Urothelium cell line (cell line): ENCODE data around the gene PRKG1.
"Not testable (repeated sequence)": the region's sequence is repeated elsewhere in the genome, so short reads cannot be mapped to it uniquely, and the experiment has no call there.

Source experiments
- DNase-seq: peaks from one replicate; pipeline ENCODE4 v3.0.0; 2011; ENCODE audit warnings: low spot score, mixed read lengths
- FAIRE-seq: peaks from 2 replicates; lab custom pipeline; 2011; peaks lifted over from hg19 to GRCh38; lab: Jason Lieb, UNC

The PRKG1 gene

DNA sequence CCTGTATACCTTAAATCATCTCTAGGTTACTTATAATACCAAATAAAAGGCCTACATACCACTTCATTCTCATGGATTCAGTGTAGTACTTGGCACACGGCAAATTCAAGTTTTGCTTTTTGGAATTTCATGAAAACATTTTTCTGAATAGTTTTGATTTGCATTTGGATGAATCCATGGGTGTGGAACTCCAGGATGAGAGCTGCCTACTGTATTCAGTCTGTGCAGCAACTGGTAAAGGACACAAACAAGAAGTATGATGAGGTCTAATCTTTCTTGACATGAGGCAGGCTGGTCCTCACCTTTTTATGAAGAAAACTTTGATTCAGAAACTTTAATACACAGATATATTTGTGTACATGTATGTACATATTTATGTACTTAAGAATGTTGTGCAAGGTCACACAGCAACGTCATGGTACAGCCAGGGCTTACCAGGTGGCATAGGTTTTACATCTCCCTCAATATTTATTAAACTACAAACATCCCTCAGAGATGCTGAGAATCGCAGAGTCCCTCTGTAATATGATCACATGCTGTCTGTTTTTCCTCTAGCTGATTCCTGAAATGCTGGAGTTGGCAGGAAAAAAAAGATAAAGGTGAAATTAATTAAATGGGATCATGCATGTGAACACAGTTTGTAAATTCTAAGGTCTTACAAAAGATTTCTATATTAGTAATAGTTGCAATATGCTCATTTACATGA is 239.6 kb downstream of the PRKG1 start:
- DNase-seq = no peak
- no peak for FAIRE-seq

DNA sequence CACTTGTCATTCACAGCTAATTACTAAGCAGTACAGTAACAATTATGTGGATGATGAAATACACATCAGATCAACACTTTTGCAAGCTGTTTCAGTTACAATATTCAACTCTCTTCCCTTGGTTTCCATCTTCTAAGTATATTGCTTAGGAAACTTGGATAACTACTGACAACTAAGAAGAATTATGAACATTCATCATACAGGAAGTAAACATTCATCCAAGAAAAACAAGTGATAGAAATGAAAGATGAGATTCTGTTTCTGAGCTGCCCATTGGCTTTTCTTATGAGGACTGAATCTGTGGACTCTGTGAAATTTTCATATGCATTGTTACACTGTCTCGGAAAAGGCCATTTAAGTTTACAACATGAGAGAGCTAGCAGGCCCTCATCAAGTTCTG is 240.2 kb downstream of the PRKG1 start:
- DNase-seq (no peak), FAIRE-seq (no peak)

DNA sequence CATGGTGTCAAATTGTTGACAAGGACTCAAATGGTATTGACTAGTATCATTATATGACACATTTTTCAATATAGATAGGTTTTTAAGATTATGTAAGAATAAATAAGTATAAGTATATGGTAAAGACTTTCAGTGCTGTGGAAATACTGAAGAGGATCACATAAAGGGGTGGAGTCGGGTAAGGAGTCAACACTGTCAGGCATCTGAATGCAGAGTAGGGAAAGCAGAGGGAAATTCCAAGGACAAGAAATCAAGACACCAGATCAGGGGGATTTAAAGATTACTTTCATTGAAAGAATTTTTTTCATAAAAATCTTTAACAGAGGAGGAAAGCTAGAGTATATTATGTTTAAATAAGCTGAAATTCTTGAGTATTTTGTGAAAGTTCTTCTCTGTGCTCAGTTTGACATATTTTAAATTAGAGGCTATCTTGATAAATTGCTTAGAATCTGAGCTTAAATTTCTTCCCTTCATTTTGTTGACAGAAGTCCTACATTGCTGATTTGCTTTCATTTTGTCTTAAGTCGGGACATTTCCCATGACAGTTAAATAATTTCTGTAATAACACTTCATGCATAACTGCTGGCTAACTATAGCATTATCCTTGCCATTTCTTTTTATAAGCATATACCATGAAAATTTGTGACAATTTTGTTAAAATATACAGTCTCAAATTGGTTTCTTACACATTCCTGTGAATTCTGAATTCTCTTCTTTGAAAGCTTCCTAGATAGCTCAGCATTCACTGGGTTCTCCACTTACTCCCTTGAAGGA is 244.3 kb downstream of the PRKG1 start:
- DNase-seq = no peak
- no peak for FAIRE-seq

DNA sequence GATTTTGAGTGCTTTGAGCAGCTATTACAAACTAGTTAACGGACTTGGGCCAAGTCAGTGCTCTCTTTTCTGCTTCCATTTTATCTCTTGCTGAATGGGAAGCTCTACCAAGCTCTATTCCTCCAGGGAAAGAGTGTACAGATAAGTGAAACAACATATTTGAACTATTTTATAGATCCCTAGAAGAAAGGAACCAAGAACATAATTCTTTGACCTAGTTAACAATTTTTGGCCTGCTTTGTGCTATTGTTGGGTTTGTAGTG is 244.8 kb downstream of the PRKG1 start:
- DNase-seq (no peak), FAIRE-seq (no peak)

DNA sequence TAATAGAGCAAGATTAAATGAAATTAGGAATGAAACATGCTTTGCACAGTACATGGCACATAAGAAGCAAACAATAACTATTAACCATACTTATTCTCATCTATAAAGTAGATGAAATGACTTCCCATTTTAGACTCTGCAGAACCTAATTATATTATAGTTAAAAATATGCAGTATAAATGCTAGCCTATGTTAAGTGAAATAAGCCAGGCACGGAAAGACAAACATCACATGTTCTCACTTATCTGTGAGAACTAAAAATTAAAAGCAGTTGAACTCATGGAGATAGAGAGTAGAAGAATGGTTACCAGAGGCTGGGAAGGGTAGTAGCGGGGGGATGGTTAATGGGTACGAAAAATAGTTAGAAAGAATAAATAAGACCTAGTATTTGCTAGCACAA is 247.0 kb downstream of the PRKG1 start:
- no peak for FAIRE-seq
- no peak for DNase-seq

DNA sequence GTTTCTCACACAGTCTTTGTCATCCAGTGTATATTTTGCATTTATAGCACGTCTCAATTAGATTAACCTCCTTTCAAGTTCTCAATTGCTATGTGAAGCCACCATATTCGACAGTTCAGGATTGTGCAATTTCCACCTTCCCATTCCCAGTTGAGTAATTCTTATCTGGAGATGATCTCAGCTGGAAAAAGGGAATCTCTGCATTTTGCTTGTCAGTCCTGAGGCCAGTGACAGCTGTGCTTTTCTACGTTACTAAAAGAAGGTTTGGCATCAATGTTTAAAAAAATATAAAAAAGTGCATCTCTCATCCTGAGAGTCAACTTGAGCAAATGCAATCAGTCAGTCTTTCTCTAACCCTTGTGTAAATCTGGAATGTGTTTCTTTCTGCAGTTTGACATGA is 247.7 kb downstream of the PRKG1 start:
- FAIRE-seq (no peak), DNase-seq (no peak)

DNA sequence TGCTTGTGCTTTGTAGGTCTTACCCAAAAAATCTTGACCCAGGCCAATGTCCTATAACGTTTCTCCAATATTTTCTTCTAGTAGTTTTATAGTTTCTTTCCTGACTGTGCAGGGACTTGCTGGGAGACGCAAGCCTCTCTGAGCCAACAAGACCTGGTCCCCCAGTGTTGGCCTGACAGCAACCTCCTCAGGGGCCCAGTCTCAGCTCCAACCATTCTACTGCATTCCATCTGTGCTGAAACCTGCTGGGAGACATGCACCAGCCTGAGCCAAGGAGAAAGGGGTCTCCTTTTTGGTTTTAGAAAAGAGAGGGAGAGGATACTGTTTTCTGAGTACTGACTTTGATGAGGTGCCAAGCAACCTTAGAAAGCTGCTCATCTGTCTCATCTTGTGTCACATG is 251.4 kb downstream of the PRKG1 start:
- DNase-seq (no peak), FAIRE-seq (no peak)

DNA sequence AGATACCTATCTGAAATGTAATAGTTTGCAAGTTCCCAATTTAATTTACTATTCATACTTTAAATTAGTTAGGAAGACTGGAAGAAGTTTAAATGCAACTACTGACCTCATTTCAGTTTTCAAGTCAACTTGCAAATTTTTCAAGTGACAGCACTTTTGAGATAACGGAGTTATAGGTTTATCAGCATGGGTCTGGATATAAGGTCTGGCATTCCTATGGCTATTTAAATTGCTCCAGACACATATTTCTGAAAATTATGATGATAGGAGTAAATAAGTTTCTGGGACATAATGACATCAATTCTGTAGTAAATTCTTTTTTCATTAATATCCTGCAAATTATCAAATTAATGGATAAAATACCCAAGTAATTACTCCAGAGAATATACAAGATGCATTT is 251.9 kb downstream of the PRKG1 start:
- FAIRE-seq (no peak), DNase-seq (no peak)

DNA sequence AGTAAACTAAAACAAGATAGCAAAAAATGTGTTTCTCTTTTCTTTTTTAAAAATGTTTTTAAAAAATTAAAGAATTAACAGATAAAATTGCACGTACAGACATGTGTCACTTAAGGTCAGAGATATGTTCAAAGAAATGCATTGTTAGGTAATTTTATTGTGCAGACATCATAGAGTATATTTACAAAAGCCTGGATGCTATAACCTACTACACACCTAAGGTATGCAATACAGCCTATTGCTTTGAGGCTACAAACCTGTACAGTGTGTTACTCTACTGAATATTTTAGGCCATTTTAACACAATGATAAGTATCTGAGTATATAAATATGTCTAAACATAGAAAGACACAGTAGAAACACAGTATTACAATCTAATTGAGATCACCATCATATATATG is 253.1 kb downstream of the PRKG1 start:
- no peak for FAIRE-seq
- DNase-seq = no peak

DNA sequence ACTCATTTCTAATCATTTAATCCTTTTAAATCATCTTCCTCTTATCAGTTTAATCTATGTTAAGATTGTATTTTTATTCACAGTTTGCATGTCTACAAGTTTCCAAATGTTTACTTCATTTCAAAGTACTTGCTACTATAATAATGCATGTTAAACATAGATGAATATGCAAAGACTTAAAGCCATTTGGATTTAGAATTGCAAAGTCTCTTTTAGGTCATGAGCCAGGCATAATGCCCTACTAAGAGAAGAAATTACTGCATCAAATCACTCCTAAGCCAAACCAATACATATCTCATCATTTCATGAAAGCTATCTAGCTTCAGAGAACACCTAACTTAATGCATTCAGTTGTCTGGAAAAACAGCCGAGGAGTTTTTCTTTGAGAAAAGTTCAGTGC is 266.1 kb downstream of the PRKG1 start:
- no peak for FAIRE-seq
- no peak for DNase-seq

DNA sequence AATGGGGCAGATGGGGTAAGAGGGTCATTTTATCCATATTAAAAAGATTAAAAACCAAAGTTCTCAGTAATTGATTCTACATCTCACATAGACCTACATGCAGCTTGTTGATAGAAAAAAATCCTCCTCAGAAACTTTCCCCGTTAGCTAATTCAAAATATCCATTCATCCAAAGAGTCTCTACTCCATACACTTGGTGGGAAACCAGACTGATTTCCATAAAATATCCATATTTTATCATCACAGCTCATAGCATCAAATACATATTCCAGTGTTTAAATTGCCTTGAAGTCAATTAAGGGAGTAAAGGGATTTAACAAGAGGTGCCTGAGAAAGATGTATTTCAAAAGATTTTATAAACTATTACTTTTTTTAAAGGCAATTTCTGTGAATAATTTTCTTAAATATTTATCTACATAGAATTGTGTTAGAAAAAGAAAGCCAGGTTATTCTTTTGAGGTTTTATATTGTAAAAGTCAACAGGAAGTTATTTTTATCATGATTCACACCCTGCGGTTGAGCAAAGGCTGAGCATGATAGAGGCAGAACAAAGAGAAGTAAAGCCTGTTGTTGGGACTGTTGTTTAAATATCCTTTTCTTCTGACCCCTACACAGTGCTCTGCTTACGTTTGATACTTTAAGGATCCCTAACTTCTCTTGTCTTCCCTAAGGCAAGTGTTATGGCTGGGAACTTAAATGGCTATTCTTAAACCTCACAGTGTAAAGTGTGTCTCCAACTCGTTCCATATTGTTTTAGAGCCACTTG is 266.7 kb downstream of the PRKG1 start:
- FAIRE-seq (no peak), DNase-seq (peak; percentile 26)

DNA sequence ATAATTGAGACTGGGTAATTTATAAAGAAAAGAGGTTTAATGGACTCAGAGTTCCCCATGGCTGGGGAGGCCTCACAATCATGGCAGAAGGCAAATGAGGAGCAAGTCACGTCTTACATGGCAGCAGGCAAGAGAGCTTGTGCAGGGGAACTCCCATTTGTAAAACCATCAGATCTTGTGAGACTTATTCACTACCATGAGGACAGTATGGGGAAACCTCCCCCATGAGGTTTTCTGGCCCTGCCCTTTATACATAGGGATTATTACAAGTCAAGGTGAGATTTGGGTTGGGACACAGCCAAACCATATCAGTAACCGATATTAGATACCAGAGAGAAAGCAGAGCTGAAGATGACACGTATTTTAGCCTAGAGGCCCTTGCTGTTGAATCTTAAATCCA is 267.5 kb downstream of the PRKG1 start:
- DNase-seq, FAIRE-seq: not testable (repeated sequence)

DNA sequence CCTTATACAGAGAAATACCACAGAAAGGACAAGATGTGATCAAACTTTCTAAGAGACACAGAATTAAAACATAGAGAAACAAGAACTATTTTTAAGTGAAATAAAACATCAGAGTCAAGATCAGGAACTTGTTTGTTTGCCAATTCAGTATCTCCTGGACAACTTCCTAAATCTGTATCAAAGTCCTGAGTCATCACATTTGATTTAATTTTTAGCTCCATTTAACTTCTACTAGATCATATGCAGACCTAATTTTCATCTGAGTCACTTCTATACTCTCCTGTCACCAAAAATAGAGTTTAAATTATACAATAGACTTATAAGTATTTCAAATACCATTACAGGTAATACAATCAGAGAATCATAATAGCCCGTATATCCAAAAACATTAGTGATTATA is 268.1 kb downstream of the PRKG1 start:
- FAIRE-seq = no peak
- DNase-seq = no peak

DNA sequence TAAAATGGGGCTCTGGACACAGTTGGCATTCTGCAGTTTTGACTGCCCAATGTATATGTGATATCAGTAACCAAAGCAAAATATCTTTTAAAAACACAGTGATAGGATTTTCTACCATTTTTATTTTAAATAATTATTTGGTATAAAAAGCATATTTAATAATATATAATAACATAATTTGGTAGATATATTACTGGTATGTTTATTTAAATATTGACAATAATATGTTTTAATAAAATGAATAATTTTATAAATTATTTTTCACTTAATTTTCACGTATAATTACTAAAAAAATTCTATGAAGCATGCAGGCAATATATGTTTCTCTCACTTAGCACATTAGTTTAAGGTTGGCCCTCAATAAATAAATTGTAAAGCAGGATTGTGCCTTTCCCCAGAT is 269.1 kb downstream of the PRKG1 start:
- DNase-seq = no peak
- no peak for FAIRE-seq

DNA sequence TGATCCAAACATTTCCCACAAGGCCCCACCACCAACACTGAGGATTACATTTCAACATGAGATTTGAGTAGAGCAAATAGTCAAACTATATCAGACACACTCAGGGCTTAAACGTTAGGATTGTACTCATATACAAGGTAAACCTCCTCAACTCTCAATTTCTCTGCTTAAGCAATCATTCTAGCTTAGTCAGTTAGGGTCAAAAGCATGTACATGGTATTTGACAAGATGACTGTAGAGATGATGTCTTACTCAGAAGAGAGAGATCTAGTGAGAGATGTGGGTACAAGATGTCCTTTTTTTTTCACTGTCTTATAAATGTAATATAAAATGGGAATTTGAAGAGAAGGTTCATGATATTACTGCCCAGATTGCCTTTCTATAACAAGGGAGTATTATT is 270.1 kb downstream of the PRKG1 start:
- FAIRE-seq = no peak
- no peak for DNase-seq

DNA sequence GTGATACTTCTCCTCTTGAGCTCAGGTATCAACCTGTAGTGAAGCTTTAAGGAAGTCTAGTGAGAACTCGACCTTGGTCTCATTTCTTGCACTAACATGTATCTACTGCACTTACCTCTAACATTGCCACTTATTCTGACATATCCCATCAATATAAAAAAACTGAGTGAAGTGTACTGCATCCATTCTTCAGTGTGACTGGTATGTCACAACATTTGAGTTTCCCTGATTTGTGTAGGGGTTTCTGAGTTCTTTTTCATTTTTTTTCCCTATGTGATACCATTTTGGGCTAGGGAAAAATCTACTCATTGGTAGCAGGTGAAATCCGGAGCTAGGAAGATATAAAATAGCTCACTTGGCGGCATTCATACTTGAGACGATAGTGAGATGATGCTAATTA is 274.3 kb downstream of the PRKG1 start:
- DNase-seq (no peak), FAIRE-seq (no peak)

DNA sequence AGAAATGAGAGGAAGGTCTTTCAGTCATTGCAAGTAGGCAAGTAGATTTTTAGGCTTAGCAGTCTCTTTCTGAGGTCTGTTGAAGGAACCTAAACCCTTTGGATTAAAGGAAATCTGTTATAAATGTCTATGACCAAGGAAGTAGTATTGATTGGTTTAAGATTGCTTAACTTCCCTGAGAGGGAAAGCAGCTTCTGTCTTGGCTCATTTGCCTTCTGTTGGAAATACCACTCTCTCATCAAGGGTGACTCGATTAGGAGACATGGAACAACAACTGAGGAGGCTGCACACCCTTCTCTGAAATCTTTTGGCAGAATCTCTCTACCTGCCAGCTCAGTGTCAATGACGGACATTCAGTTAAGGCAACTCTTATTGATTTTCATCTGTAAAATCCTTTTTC is 282.9 kb downstream of the PRKG1 start:
- no peak for DNase-seq
- peak; percentile 13 for FAIRE-seq

DNA sequence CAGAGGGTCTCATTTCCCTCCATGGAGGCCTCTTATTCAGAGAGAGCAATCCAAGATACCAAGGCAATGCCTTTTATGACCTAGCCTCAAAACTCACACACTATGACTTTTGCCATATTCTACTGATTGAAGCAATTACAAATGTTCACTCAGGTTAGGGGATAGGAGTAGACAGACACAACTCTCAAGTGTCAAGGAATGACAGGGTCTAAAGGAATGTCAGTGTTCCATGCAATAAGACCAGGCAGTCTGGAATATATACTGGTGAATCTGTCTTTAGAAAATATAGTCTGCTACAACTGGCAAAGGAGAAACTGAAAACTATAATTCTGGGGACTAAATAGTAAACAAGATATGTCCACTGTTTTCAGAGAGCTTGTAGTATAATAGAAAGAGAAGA is 283.9 kb downstream of the PRKG1 start:
- no peak for DNase-seq
- no peak for FAIRE-seq

DNA sequence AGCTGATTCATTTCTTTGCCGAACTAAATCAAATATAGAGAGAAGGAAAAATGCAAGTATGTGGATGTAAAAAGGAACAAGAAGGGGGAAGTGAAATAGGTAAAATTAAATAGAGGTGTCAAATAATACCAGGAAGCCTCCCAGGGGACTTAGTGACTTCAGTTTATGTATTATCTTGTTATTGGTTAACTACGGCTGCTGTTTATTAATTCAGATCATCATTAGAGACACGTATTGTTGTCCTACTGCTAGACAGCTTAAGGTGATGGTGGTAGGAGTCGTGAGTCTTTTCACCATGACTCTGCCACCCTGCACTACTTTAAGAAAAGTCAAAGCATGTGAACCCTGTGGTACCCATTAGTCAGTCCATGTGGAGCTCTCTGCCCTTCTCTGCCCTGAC is 289.1 kb downstream of the PRKG1 start:
- FAIRE-seq = no peak
- DNase-seq = no peak

DNA sequence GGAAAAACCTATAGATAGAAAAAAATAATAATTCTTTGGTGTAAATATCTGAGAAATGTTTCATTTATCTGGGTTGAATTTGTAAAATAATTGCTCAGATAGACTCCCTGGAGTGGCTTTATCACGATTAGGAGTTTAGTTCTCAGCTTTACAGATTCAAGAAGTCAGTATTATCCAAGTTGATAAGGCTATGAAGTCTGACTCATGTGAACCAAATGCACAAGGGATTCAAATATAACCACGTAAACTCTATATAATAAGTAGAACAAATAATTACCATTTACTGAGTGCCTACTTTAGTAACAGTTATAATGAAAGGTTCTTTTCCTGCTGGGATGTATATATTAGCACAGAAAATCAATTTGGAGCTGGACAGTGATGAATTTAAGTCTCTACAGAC is 290.4 kb downstream of the PRKG1 start:
- DNase-seq = no peak
- FAIRE-seq = no peak

DNA sequence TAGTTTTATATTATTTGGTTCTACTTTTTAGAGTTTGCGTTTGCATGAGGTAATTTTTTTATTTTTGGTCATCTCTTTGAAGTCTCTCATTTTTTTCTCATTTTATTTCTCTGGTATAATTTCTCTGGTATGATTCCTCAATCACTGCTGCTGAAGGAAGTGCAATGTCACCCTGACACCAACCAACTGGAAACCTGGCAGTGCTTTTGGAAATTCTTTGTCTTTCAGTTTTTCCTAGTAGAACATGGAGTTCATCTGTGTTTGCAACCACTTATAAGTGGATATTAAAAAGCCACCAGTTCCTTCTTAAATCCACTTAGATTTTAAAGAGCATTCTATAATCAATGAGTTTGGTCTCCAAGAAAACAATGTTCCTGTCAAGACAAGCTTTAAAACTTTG is 291.8 kb downstream of the PRKG1 start:
- no peak for FAIRE-seq
- DNase-seq = no peak

DNA sequence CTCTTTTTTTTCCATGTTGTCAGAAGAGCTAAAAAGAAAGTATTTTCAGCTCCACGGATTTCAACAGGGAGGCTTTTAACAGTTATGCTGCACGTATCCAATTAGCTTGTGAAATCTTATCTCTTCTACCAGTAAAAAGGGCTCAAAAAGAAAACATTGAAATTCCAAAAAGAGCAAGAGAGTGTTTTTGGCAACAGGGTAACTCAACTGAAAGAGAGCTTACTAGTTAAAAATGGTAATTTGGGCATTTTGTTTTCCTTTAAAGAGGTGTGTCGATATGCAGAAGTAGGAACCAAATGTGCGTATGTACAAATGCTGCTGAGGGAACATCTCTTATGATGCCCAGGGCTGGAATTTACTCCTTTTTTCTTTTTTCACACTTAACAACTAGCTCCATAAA is 292.8 kb downstream of the PRKG1 start:
- DNase-seq = no peak
- FAIRE-seq = no peak
